ENCODE measurements around the gene NOXA1.

NOXA1 gene

GRCh38 chr9:137467161-137467581, 44.0 kb downstream of the NOXA1 start:
- no peak for DNase-seq

GRCh38 chr9:137467896-137468295, 44.7 kb downstream of the NOXA1 start:
- no peak for DNase-seq

- no peak for DNase-seq
Measured at GRCh38 chr9:137470785-137471184, 47.6 kb downstream of the NOXA1 start.

- DNase-seq: no peak
Measured at GRCh38 chr9:137474271-137474670, 51.1 kb downstream of the NOXA1 start.

GRCh38 chr9:137475666-137476065, 52.5 kb downstream of the NOXA1 start:
- no peak for DNase-seq

DNA sequence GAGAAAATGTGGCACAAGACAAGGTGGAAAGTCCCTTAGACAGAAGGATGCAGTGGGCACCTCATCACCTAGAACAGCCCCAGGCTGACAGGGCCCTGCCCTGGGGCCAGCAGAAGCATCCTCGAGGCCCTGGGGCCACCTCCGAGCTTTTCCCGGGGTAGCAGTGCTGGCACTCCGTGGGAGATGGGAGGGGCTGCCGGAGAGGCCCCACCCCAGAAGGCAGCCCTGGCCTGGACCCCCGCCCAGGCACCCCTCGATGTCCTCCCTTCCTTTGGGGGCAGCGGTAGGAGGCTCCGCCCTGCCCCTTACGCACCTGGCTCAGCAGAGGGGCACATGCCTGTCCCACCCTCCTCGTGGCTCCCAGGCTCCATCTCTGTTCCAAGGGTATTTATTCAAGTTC, 53.7 kb downstream of the NOXA1 start:
- DNase-seq: no peak

DNA sequence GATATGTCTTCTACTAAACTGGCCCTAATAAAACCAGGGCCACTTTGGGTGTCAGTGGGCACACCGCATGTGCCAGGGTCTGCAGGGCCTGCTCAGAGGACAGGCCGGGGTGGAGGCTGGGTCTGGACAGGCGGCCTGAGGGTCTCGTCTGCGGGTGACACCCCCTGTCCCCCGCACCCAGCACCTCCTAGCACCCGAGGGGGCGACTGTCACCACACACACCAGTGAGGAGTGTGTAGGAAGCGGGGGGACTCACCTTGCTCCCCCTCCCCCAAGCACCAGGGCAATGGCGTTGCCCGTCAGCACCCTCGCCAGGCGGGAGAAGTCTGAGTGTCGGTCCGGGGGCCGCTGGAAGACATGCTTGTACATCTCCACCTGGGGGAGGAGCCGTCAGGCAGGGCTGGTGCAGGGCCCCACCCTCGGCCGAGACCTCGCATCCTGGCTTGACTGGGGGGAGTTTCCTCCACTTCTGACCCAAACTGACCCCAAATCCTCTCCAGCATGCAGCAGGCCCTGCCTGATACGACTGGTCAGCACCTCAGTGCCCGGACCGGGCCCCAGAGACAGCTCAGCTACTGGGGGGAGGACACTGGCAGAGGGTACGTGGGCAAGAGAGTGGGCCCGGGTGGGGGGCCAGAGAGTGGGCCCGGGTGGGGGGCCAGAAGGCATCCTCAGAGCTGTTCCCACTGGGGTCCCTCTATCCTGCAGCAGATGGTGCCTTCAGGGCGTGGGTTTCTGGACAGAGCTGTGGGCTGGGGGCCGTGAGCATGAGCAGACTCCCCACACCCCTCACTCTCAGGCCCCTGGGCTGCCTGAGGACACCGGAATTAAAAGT, 54.8 kb downstream of the NOXA1 start:
- no peak for DNase-seq

DNA sequence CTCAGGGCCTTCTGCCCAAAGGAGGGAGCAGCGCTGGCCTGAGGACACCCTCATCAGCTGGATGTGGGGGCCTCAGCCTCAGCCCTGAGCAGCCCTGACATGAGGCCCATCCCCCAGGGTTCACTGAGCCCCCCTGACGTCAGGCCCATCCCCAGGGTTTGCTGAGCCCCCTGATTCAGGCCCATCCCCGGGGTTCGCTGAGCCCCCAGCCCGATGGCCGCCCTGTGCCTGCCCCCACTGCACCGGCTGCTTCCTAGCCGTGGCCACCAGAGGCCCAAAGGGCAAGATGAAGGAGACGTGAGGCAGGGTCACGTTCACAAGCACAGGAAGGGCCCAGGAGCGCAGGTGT, 55.4 kb downstream of the NOXA1 start:
- no peak for DNase-seq

- no peak for DNase-seq
Measured at GRCh38 chr9:137478962-137479861, 56.0 kb downstream of the NOXA1 start.

DNA sequence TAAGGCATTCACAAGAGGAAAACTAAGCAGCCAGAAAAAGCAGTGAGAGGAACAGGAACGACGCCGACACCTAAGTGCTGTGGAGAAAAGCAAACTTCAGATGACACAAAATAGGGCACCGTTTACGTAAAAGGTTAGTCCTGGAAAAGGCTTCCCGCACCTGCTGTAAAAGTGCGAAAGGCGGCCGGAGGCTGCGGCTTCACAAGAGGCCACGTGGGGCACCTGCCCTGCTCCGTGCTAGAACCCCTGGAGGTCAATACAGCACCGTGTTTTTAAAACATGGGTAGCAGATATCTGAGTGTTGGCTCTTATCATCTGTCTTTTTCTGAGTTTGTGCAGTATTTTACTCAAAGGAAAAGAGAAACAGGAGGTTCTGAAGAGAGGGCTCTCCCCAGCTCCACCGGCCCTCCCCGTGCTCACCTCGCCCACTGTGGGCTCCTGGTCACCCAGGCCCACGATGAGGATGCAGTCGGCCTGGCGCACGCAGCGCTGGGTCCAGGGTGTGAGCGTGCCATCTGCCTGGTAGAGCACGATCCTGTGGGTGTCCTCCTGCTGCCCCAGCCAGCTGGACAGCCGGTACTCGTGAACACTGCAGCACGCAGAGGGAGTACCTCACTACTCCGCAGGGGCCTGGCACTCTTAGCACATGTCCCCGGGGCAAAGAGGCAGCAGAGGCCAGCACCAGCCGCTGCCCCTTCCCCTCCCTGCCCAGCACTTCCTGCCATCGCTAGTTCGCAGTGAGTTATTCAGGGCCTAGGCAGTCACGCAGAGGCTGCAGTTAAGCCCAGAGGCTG, 56.9 kb downstream of the NOXA1 start:
- DNase-seq: no peak

DNA sequence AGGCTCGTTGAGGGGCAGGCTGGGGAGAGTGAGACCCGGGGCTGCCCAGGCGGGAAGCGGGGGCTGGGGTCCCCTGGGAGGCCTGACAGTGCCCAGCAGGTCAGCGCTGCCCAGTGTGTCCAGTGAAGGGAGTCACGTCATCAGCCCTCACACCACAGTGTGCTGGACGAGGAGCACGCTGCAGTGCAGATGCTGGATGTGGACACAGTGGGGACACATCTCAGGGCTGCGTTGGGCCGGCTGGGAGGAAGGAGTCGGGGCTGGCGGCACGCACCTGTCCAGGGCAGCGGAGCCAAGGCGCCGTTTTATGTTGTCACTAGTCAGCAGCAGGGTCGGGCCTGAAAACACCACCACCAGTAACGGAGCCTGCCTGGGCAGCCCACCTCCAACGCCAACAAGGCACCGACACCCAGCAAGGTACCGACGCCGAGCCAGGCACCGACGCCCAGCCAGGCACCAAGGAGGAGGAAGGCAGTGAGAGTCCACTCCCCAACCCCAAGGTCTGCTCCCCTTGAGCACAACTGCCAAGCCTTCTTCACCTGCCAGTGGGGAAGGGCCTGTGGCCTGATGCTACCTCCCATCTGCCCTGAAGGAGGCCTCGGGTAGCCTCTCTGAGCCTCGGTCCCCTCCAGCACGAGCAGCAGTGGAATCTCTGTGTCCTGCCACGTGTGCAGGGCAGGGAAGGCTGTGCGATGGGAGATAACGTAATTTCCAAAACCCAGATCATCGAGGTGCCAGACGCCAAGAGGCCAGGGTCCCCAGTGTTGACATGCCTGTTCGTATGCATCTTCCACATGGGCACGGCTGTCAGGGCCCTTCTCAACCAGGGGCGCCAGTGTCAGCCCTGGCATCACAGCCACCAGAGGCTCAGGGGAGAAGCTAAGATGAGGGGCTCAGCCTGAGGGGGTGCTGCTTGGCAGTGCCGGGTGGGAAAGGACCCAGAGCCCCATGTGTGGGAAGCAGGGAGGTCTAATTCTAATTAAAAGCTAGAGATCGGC, 57.8 kb downstream of the NOXA1 start:
- no peak for DNase-seq

DNA sequence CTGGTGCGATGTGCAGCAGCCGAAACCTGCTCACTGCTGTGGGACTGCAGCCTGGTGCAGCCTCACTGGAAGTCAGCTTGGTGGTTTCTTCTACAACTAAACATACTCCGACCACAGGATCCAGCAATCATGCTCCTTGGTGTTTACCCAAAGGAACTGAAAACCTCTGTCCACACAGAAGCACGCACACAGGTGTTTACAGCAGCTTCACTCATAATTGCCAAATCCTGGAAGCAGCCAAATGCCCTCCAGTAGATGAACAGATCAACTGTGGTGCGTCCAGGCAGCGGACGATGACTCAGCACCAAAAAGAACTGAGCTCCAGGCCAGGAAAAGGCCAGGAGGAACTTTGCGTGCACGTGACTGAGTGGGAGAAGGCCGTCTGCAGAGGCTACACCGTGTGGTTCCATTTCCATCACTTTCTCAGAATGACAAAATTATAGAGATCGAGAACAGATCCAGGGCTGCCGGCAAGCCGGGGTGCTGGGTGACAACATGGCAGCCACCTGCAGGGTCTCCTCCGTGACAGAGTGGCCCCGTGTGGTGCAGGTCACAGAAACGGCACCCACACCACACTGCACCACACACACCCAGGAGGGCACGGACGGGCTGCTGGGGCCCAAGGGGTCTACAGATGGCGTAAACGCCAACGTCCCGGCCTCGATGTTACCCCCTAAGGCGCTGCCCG, 59.0 kb downstream of the NOXA1 start:
- DNase-seq: no peak

Measured in NCI-H1105 (cell line).